ENCODE measurements around the gene RAB3GAP1. TPM values are rescaled to one million over a fixed set of nuclear protein-coding genes. Genes with fewer than 3 reads are reported as not detected.
A peak's percentile ranks its signal among the peaks of the same experiment; 100 is the strongest.
"Not testable (repeated sequence)": the region's sequence is repeated elsewhere in the genome, so short reads cannot be mapped to it uniquely, and the experiment has no call there.

The RAB3GAP1 gene
- total RNA-seq, 1 donor from 2014 or later: 23.4 TPM

DNA sequence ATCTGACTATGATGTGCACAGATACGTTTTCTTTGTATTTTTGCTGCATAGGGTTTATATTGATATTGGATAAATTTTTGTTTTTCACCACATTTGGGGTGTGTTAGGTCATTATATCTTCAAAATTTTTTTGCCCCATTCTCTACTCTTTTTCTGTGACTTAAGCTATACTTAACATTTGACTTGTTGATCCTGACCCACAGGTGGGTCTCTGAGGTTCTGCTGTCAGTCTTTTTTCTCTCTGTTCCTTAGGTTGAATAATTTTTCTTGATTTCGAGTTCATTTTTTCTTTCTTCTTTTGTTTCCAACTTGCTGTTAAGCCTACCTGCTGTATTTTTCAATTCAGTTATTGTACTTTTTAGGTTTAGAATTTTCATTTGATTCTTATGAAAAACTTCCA is 12.1 kb downstream of the RAB3GAP1 start:
- DNase-seq (ENCODE audit: low spot score): no peak
- Mint-ChIP-seq H3K27ac (peak overlapping the region; percentile 2), H3K4me1 (ENCODE audit: low read depth) (peaks cover 17% of the 10 kb centered on the region), H3K27me3 (ENCODE audit: insufficient read depth) (no peaks in the 10 kb centered on the region), H3K36me3 (ENCODE audit: low read depth) (peaks cover 67% of the 10 kb centered on the region), H3K9me3 (peaks cover 22% of the 10 kb centered on the region), H3K4me3 (no peak overlapping the region)
- intact Hi-C loops (cut with micrococcal nuclease): no loop called here

DNA sequence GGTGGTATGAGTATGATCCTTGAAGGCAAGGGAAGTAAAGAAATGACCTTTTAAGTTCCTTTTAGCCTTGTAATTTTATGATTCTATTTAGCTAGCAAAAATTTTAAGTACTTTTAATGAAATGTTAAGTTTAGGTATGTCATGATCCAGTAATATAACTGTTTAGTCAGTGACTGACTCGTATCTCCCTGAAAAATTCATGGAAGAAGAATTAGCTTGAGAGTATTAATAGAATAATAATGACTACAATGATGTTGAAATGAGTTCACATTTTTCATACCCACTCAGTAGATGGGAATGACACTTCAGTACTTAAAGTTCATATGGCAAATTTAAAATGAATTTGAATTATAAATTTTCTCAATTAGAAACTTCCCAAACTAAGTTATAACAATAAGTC is 14.6 kb downstream of the RAB3GAP1 start:
- H3K36me3 Mint-ChIP-seq (ENCODE audit: low read depth): peaks cover 66% of the 10 kb centered on the region
- no peak overlapping the region for H3K27ac Mint-ChIP-seq
- no peak overlapping the region for H3K4me3 Mint-ChIP-seq
- no peak for DNase-seq (ENCODE audit: low spot score)
- intact Hi-C loops (cut with micrococcal nuclease): no loop called here
- peaks cover 11% of the 10 kb centered on the region for H3K4me1 Mint-ChIP-seq (ENCODE audit: low read depth)
- H3K9me3 Mint-ChIP-seq: peaks cover 35% of the 10 kb centered on the region
- H3K27me3 Mint-ChIP-seq (ENCODE audit: insufficient read depth): no peaks in the 10 kb centered on the region

DNA sequence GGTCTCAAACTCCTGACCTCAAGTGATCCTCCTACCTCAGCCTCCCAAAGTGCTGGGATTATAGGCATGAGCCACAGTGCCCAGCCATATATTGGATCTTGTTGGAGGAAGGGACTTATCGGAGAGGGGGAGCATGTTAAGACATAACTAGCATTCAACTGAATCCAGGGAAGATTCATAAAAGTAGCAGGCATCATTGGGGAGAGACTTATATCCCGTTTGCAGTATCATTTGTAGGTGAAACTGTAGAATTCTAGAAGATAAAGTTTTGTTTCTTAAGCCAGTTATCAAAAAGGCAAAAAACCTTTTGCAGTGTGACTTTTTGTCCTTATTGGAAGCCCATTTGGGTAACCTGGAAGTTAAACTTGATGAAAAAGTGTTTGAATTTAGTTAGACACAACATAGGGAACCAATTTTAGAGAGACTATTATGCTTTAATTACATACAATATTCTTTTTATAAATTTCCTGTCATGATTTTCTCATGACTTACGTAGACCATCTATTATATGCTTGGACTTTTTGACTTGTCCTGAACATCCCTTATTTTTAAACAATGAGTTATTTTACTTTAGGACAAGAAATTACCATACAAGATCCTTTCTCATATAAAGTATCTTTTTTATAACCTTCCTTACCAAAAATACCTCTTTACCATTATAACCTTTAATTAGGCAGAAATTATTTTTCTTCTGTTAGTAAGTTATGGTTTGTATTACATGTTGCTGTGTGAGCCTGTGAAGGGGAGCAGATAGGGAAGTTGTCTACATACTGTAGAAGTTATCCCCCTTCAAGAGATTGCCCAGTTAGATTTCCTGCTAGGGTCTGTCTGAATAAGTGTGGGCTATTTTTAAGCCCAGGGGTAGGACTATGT is 20.3 kb downstream of the RAB3GAP1 start:
- DNase-seq (ENCODE audit: low spot score): no peak
- Mint-ChIP-seq H3K9me3 (peaks cover 36% of the 10 kb centered on the region), H3K4me1 (ENCODE audit: low read depth) (peaks cover 5% of the 10 kb centered on the region), H3K27ac (no peak overlapping the region), H3K4me3 (no peak overlapping the region), H3K36me3 (ENCODE audit: low read depth) (peaks cover 52% of the 10 kb centered on the region), H3K27me3 (ENCODE audit: insufficient read depth) (no peaks in the 10 kb centered on the region)
- intact Hi-C loops (cut with micrococcal nuclease): no loop called here

DNA sequence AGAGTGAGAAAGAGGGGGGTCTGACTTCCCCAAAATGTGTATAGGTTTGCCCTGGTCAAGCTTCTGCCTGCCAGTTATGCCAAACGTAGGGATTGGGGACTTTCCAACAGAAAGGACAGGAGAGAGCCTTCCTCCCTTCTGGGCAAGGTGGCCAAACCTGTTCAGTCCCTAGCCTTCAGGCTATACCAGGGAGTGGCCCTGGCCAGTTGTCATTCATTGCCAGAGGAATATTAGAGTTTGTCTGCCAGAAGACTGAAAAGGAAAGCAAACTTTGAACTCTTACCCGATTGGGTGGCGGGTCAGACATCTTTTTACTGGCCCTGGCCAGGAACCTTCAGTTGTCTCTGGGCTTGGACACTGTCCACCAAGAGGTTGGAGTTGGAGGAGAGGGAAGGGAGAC is 22.1 kb downstream of the RAB3GAP1 start:
- H3K27ac Mint-ChIP-seq: no peak overlapping the region
- intact Hi-C loops (cut with micrococcal nuclease): no loop called here
- no peak overlapping the region for H3K4me3 Mint-ChIP-seq
- no peak for DNase-seq (ENCODE audit: low spot score)
- H3K4me1 Mint-ChIP-seq (ENCODE audit: low read depth): peaks cover 5% of the 10 kb centered on the region
- H3K36me3 Mint-ChIP-seq (ENCODE audit: low read depth): peaks cover 48% of the 10 kb centered on the region
- peaks cover 37% of the 10 kb centered on the region for H3K9me3 Mint-ChIP-seq
- H3K27me3 Mint-ChIP-seq (ENCODE audit: insufficient read depth): no peaks in the 10 kb centered on the region

DNA sequence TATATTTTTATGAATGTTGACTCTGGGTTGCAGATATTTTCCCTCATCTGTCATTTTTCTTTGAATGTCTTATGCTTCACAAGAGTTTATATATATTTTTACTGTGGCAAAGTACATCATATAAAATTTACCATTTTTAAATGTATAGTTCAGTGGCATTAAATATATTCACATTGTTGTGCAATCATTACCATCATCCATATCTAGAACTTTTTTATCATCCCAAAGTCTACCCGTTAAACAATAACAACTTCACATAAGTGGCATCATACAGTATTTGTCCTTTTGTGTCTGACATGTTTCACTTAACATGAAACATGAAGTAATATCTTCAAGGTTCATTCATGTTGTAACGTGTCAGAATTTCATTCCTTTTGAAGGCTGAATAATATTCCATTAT is 24.5 kb downstream of the RAB3GAP1 start:
- Mint-ChIP-seq H3K4me3 (no peak overlapping the region), H3K27me3 (ENCODE audit: insufficient read depth) (no peaks in the 10 kb centered on the region), H3K27ac (no peak overlapping the region), H3K9me3 (peaks cover 36% of the 10 kb centered on the region), H3K36me3 (ENCODE audit: low read depth) (peaks cover 46% of the 10 kb centered on the region), H3K4me1 (ENCODE audit: low read depth) (peaks cover 12% of the 10 kb centered on the region)
- intact Hi-C loops (cut with micrococcal nuclease): no loop called here
- no peak for DNase-seq (ENCODE audit: low spot score)

DNA sequence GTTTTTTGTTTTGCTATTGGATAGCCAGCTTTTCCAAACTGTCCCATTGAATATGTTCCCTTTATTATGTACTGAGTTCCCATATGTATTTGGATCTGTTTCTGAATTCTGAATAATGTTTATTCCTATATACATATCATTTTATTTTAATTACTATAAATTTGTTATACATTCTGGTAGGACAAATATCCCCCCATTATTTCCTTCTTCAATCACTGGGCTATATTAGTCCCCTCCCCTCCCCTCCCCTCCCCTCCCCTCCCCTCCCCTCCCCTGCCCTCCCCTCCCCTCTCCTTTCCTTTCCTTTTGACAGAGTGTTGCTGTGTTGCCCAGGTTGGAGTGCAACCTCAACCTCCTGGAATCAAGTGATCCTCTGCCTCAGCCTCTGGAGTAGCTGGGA is 26.3 kb downstream of the RAB3GAP1 start:
- H3K27me3 Mint-ChIP-seq (ENCODE audit: insufficient read depth): no peaks in the 10 kb centered on the region
- peaks cover 41% of the 10 kb centered on the region for H3K36me3 Mint-ChIP-seq (ENCODE audit: low read depth)
- no peak overlapping the region for H3K4me3 Mint-ChIP-seq

DNA sequence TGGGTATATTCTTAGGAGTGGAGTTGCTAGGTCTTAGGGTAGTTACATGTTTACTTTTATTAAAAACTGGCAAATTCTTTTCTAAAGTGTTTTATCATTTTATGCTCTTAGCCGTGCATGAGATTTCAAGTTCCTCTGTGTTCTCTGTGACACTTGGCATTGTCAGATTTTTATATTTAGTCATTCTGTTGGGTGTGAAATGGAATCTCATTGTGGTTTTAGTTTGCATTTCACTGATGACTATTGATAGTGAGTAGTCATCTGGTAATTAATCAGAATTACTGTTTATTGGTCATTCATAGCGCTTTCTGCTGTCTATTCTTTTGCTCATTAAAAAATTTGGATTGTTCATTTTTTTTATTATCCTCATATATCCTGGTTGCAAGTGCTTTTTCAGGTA is 34.1 kb downstream of the RAB3GAP1 start:
- DNase-seq (ENCODE audit: low spot score): no peak
- intact Hi-C loops (cut with micrococcal nuclease): no loop called here
- Mint-ChIP-seq H3K4me3 (no peak overlapping the region), H3K9me3 (peaks cover 20% of the 10 kb centered on the region), H3K4me1 (ENCODE audit: low read depth) (peaks cover 10% of the 10 kb centered on the region), H3K27me3 (ENCODE audit: insufficient read depth) (no peaks in the 10 kb centered on the region), H3K36me3 (ENCODE audit: low read depth) (peaks cover 28% of the 10 kb centered on the region), H3K27ac (no peak overlapping the region)

More for the DNA sequence above, 26.3 kb downstream of the RAB3GAP1 start:
- Mint-ChIP-seq H3K4me1 (ENCODE audit: low read depth) (peaks cover 12% of the 10 kb centered on the region), H3K9me3 (peaks cover 21% of the 10 kb centered on the region), H3K27ac (no peak overlapping the region)
- DNase-seq (ENCODE audit: low spot score): no peak
- intact Hi-C loops (cut with micrococcal nuclease): no loop called here

DNA sequence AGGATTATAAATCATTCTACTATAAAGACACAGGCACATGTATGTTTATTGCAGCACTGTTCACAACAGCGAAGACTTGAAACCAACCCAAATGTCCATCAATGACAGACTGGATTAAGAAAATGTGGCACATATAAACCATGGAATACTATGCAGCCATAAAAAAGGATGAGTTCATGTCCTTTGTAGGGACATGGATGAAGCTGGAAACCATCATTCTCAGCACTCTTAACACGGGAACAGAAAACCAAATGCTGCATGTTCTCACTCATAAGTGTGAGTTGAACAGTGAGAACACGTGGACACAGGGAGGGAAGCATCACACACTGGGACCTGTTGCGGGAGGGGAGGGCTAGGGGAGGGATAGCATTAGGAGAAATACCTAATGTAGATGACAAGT is 37.5 kb downstream of the RAB3GAP1 start:
- H3K36me3 Mint-ChIP-seq (ENCODE audit: low read depth): peaks cover 34% of the 10 kb centered on the region
- H3K4me3 Mint-ChIP-seq; DNase-seq (ENCODE audit: low spot score); H3K27me3 Mint-ChIP-seq (ENCODE audit: insufficient read depth); intact Hi-C loops (cut with micrococcal nuclease); H3K27ac Mint-ChIP-seq; H3K4me1 Mint-ChIP-seq (ENCODE audit: low read depth): not testable (repeated sequence)
- peaks cover 15% of the 10 kb centered on the region for H3K9me3 Mint-ChIP-seq

DNA sequence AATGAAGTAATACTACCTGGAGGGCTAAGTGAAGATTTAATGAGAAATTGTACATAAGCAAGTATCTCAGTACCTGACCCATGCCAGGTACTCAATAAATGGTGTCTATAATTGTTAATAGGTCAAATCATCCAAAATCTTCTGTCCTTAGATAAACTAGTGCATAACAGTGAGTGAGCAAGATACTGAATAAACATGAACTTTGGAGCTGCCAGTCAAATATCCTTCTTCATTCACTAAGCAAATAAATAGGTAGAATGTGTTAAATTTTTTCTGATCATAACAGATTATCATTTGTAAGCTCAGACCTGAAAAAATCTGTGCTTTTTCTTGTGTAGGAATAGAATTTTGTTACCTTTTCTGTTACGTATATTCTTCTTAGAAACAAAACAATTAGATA is 39.6 kb downstream of the RAB3GAP1 start:
- Mint-ChIP-seq H3K9me3 (peaks cover 10% of the 10 kb centered on the region), H3K27me3 (ENCODE audit: insufficient read depth) (no peaks in the 10 kb centered on the region), H3K36me3 (ENCODE audit: low read depth) (peaks cover 37% of the 10 kb centered on the region), H3K4me1 (ENCODE audit: low read depth) (no peaks in the 10 kb centered on the region), H3K27ac (no peak overlapping the region), H3K4me3 (no peak overlapping the region)
- no peak for DNase-seq (ENCODE audit: low spot score)
- intact Hi-C loops (cut with micrococcal nuclease): no loop called here

DNA sequence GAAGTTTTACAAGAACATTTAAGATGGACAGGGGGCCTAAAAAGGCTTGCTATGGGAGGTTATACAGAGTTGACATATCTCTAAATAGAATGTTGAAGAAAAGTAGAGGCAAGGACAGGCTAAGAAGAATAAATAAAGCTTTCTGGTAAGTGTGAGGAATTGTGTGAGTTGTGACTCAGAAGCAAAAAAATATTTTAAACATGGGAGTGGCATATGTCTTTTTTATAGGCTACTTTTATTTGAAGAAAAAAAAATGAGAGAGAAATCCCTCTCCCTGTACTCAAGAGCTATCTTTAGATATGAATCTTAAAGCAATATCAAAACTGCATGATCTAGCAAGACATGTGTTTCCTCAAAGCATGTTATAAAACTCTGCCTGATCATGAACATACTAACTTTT is 41.1 kb downstream of the RAB3GAP1 start:
- H3K9me3 Mint-ChIP-seq: peaks cover 10% of the 10 kb centered on the region
- intact Hi-C loops (cut with micrococcal nuclease): no loop called here
- no peak for DNase-seq (ENCODE audit: low spot score)
- peaks cover 35% of the 10 kb centered on the region for H3K36me3 Mint-ChIP-seq (ENCODE audit: low read depth)
- H3K4me1 Mint-ChIP-seq (ENCODE audit: low read depth): no peaks in the 10 kb centered on the region
- no peak overlapping the region for H3K4me3 Mint-ChIP-seq
- H3K27me3 Mint-ChIP-seq (ENCODE audit: insufficient read depth): no peaks in the 10 kb centered on the region
- H3K27ac Mint-ChIP-seq: no peak overlapping the region

DNA sequence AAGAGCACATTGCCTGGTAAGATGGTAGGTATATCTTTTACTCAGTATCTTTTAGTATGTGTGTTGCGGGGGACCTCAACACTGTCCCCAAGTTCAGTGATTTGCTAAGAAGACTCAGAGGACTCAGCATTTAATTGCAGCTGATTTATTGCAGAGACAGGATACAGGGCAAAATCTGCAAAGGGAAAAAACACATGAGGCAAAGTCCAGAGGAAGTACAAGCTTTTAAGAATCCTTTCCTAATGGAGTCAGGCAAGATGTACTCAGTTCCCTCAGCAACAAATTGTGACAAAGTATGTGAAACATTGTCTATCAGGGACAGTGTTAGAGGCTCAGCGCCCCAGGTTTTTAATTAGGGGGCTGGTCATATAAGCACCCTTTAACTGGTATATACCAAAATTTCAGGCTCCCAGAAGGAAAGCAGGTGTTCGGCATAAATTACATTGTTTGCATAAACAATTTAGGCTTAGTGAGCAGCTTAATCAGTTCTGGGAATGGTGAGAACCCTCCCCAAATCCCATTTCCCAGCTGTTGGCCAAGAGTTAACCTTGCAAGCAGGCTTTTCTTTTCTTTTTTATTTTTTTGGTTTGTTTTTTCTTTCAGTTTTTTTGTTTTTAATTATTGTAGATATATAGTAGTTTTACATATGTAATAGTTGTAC is 41.7 kb downstream of the RAB3GAP1 start:
- H3K27ac Mint-ChIP-seq: no peak overlapping the region
- peaks cover 9% of the 10 kb centered on the region for H3K9me3 Mint-ChIP-seq
- intact Hi-C loops (cut with micrococcal nuclease): no loop called here
- H3K4me3 Mint-ChIP-seq: no peak overlapping the region
- peaks cover 33% of the 10 kb centered on the region for H3K36me3 Mint-ChIP-seq (ENCODE audit: low read depth)
- no peaks in the 10 kb centered on the region for H3K27me3 Mint-ChIP-seq (ENCODE audit: insufficient read depth)
- no peak for DNase-seq (ENCODE audit: low spot score)
- peaks cover under 1% of the 10 kb centered on the region for H3K4me1 Mint-ChIP-seq (ENCODE audit: low read depth)

DNA sequence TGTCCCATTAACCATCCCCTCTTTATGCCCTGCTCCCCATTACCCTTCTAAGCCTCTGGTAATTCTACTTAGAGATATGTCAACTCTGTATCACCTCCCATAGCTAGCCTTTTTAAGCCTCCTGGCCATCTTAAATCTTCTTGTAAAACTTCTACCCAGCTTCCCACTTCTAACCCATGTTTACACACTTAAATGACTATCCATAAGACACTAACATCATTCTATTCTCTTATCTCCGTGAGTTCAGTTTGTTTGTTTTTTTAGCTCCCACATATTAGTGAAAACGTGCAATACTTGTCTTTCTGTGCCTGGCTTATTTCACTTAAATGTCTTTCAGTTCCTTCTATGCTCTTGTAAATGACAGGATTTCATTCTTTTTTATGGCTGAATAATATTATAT is 42.4 kb downstream of the RAB3GAP1 start:
- intact Hi-C loops (cut with micrococcal nuclease): no loop called here
- H3K27ac Mint-ChIP-seq: no peak overlapping the region
- H3K4me3 Mint-ChIP-seq: no peak overlapping the region
- H3K9me3 Mint-ChIP-seq: peaks cover 2% of the 10 kb centered on the region
- peaks cover 31% of the 10 kb centered on the region for H3K36me3 Mint-ChIP-seq (ENCODE audit: low read depth)
- H3K27me3 Mint-ChIP-seq (ENCODE audit: insufficient read depth): no peaks in the 10 kb centered on the region
- no peak for DNase-seq (ENCODE audit: low spot score)
- peaks cover 8% of the 10 kb centered on the region for H3K4me1 Mint-ChIP-seq (ENCODE audit: low read depth)

DNA sequence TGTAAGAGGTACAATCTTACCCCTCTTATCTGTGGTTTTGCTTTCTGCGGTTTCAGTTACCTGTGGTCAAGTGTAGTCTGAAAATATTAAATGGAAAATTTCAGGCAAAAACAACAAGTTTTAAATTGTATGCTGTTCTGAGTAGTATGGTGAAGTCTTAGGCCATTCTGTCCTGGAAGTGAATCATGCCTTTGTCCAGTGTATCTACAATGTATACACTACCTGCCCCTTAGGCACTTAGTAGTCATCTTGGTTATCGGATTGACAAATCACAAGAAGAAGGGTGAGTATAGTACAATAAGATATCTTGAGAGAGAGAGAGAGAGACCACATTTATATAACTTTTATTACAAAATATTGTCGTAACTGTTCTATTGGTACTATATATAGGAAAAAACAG is 43.5 kb downstream of the RAB3GAP1 start:
- DNase-seq (ENCODE audit: low spot score): no peak
- Mint-ChIP-seq H3K4me3 (no peak overlapping the region), H3K36me3 (ENCODE audit: low read depth) (peaks cover 31% of the 10 kb centered on the region), H3K27me3 (ENCODE audit: insufficient read depth) (no peaks in the 10 kb centered on the region), H3K4me1 (ENCODE audit: low read depth) (peaks cover 16% of the 10 kb centered on the region), H3K9me3 (no peaks in the 10 kb centered on the region), H3K27ac (no peak overlapping the region)
- intact Hi-C loops (cut with micrococcal nuclease): no loop called here

Data from activated T-helper 1 cell treated with anti-CD3 and anti-CD28 coated beads, Interleukin-12 subunit alpha, Interleukin-12 subunit beta, Interleukin-2, Interleukin-4 antibody, amounts not matched to agents 30 ng/mL and 10 ng/mL and 1 ng/mL, durations not matched to agents 14 hours and 24 hours and 36 hours (primary cell).